Uterus (tissue), 4 donors: Measurements from ENCODE around the gene DCTN2. TPM values are rescaled to one million over a fixed set of nuclear protein-coding genes. Genes with fewer than 3 reads are reported as not detected.

ENCODE experiments used
- DNase-seq, 2 donors: peaks; one replicate each; pipeline ENCODE4 v3.0.0-alpha.2; 2019 to 2020
- H3K27ac ChIP-seq, 2 donors: fragments of 200-600 bp; sonication (generic); 1 replicate in 1 of 2; 2 replicates in 1 of 2; pipeline ENCODE4 v1.5.1; 2016 to 2018
- H3K27me3 ChIP-seq, 2 donors: fragments of 200-600 bp; sonication (generic); one replicate each; pipeline ENCODE4 v1.5.1; 2018 to 2019; ENCODE audit warnings: control low read depth in 1 of 2
- H3K36me3 ChIP-seq, 2 donors: fragments of 200-600 bp; sonication (generic); one replicate each; pipeline ENCODE4 v1.5.1; 2019; ENCODE audit warnings: control low read depth in 1 of 2
- H3K4me1 ChIP-seq, 2 donors: fragments of 200-600 bp; sonication (generic); one replicate each; pipeline ENCODE4 v1.5.1; 2018 to 2019; ENCODE audit warnings: control low read depth in 1 of 2
- H3K4me3 ChIP-seq, 2 donors: fragments of 200-600 bp; sonication (generic); 1 replicate in 1 of 2; 2 replicates in 1 of 2; pipeline ENCODE4 v1.5.1; 2018 to 2019; ENCODE audit warnings: mild to moderate bottlenecking in 1 of 2
- H3K9me3 ChIP-seq, 2 donors: fragments of 200-600 bp; sonication (generic); one replicate each; pipeline ENCODE4 v1.5.1; 2019; ENCODE audit warnings: control low read depth in 1 of 2
- CTCF ChIP-seq, 4 experiments: fragments of 200-600 bp in 2 of 4; fragments of 450-650 bp in 2 of 4; sonication (generic) in 2 of 4; IDR thresholded peaks; one replicate each; pipeline ENCODE4 v1.5.1; 2016 to 2019; ENCODE audit warnings: antibody characterized with exemption in 4 of 4, mild to moderate bottlenecking in 2 of 4, moderate library complexity in 1 of 4
- POLR2A ChIP-seq, 2 donors: fragments of 450-650 bp; IDR thresholded peaks; one replicate each; pipeline ENCODE4 v1.6.1; 2016; ENCODE audit warnings: antibody characterized with exemption in 2 of 2, mild to moderate bottlenecking in 1 of 2, moderate library complexity in 1 of 2
- intact Hi-C: fragments of 100-400 bp; cut with DNase I; formaldehyde crosslinking; loops from one replicate; pipeline ENCODE4 v1.15.1; 2023; ENCODE audit warnings: low total_unique reads
- total RNA-seq, 4 donors: library from RNA; depleted of rRNA in 3 of 4; stranded (reverse); fragments of >200 nt in 3 of 4; gene quantifications; one replicate each; pipeline versions ENCODE4 v1.1.0 to v1.2.4, GENCODE V29; 2014 to 2023
- donor health status: DM: yes; HTN: yes; CAD: no.

The DCTN2 gene
- total RNA-seq, 4 donors from 2014 or later = 117 to 175 (median 126) TPM

- no peaks in the 10 kb centered on the region for H3K27me3 ChIP-seq
- TF ChIP-seq POLR2A (IDR thresholded peaks at IDR 0.05) (no peak), CTCF (IDR thresholded peaks at IDR 0.05) (no peak)
- no peak overlapping the region for H3K4me3 ChIP-seq
- DNase-seq = no peak
- H3K4me1 ChIP-seq = no peaks in the 10 kb centered on the region
- H3K36me3 ChIP-seq = no peaks in the 10 kb centered on the region
- no peak overlapping the region for H3K27ac ChIP-seq
- H3K9me3 ChIP-seq = no peaks in the 10 kb centered on the region
- intact Hi-C loops = no loop called here
Measured at GRCh38 chr12:57534991-57535543, 11.9 kb downstream of the DCTN2 start.

- Histone ChIP-seq H3K27ac (no peak overlapping the region), H3K27me3 (no peaks in the 10 kb centered on the region), H3K4me1 (no peaks in the 10 kb centered on the region), H3K36me3 (no peaks in the 10 kb centered on the region), H3K4me3 (no peak overlapping the region), H3K9me3 (no peaks in the 10 kb centered on the region)
- no peak for DNase-seq
- no peak for TF ChIP-seq CTCF (IDR thresholded peaks at IDR 0.05)
- TF ChIP-seq POLR2A (IDR thresholded peaks at IDR 0.05) = no peak
- intact Hi-C loops = no loop called here
Measured at GRCh38 chr12:57534250-57534649, 12.7 kb downstream of the DCTN2 start.

DNA sequence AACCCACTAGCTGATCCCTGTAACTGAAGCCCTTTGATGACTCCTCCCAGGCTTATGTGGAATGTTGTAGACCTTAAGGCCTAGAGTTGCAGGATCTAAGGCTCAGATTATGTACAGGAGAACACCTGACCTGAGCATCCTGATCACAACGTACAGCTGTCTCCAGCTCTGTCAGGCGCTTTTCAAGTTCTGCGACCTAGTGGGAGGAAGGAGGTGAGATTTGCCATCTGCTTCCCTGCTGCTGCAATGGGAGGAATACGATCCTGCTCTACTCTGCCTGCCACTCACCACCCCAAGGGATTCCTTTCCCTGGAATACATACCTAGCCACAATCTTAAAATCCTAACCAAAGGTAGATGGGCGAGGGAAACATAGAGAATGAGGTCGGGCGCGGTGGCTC lies 13.9 kb downstream of the DCTN2 start:
- no peak for TF ChIP-seq POLR2A (IDR thresholded peaks at IDR 0.05)
- no peak for TF ChIP-seq CTCF (IDR thresholded peaks at IDR 0.05)
- H3K27me3 ChIP-seq = no peaks in the 10 kb centered on the region
- H3K4me3 ChIP-seq = no peak overlapping the region
- no peak for DNase-seq
- no peaks in the 10 kb centered on the region for H3K36me3 ChIP-seq
- H3K4me1 ChIP-seq = no peaks in the 10 kb centered on the region
- intact Hi-C loops = no loop called here
- H3K27ac ChIP-seq = no peak overlapping the region
- no peaks in the 10 kb centered on the region for H3K9me3 ChIP-seq

DNA sequence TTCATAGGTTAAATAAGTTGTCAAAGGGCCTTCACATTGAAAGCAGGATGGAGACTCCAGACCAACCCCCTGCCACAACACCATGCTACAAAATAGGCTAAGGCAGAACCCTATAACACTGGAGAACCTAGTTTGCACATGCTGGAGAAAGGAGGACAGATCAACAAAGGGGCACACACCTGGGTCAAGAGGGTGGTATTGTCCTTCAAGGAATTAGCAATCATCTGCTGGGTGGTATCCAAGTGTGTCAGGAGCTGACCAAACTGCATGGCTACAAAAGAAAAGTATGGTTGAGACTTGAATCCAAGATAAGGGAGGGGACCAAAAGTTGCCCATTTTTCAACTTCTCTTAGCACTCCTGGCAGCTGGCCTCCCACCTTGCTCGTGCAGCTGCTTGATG lies 15.2 kb downstream of the DCTN2 start:
- Histone ChIP-seq H3K4me1 (no peaks in the 10 kb centered on the region), H3K4me3 (no peak overlapping the region), H3K27me3 (no peaks in the 10 kb centered on the region), H3K9me3 (no peaks in the 10 kb centered on the region), H3K36me3 (no peaks in the 10 kb centered on the region), H3K27ac (no peak overlapping the region)
- TF ChIP-seq CTCF (IDR thresholded peaks at IDR 0.05) (no peak), POLR2A (IDR thresholded peaks at IDR 0.05) (no peak)
- DNase-seq = no peak
- intact Hi-C loops = no loop called here

DNA sequence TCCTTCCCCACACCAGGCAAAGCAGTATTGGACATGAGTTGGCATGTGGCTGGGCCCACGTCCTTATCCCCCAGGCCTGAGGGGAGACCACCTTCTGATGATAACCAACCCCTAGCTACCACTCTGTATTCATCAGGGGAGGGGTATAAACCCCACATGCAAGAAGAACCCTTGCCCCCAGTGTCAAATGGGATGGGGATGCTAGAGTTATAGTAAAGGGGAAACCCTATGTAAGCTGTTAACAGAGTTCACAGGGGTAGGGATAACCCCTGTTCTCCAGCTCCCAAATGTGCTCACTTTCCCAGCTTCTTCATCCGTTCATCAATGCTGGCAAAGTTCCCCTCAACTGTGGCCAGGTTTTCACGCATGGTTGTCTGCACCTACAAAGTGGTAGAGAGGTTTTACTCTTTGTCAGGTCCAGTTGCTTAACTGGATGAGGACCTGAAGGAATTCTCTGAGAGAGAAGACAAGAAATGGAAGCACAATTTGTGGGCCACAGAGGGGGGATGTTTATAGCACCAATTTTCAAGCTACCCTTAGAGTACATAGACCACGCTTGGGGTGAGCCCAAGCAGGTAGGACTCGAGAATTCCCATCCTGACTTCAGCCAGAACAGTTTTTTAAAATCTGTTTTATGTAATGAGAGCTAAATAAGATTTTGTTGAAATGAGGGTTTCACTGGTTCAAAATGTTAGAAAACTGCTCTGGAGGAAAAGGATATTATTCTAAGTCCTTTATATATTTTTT lies 16.4 kb downstream of the DCTN2 start:
- H3K27ac ChIP-seq = no peak overlapping the region
- no peaks in the 10 kb centered on the region for H3K36me3 ChIP-seq
- no peak overlapping the region for H3K4me3 ChIP-seq
- TF ChIP-seq POLR2A (IDR thresholded peaks at IDR 0.05) = no peak
- no peak for TF ChIP-seq CTCF (IDR thresholded peaks at IDR 0.05)
- H3K9me3 ChIP-seq = no peaks in the 10 kb centered on the region
- no peaks in the 10 kb centered on the region for H3K4me1 ChIP-seq
- H3K27me3 ChIP-seq = no peaks in the 10 kb centered on the region
- no peak for DNase-seq
- intact Hi-C loops = no loop called here
